GM21619 (cell line): ENCODE measurements around the gene FETUB.
"Not testable (repeated sequence)": the region's sequence is repeated elsewhere in the genome, so short reads cannot be mapped to it uniquely, and the experiment has no call there.

ENCODE experiments used
- ATAC-seq: cut with Tn5 transposase; IDR thresholded peaks from one replicate; pipeline ENCODE4 v1.9.1; 2021; ENCODE audit not compliant: unreplicated experiment

The FETUB gene

GRCh38 chr3:186671051-186671450 is 30.9 kb downstream of the FETUB start:
- ATAC-seq = no peak

GRCh38 chr3:186678604-186679003 is 38.4 kb downstream of the FETUB start:
- ATAC-seq = no peak

- no peak for ATAC-seq
These were observed 39.0 kb downstream of the FETUB start for GRCh38 chr3:186679151-186679550.

GRCh38 chr3:186680869-186681268 is 40.7 kb downstream of the FETUB start:
- no peak for ATAC-seq

- no peak for ATAC-seq
These were observed 42.6 kb downstream of the FETUB start for GRCh38 chr3:186682812-186683211.

GRCh38 chr3:186683979-186684378 is 43.8 kb downstream of the FETUB start:
- no peak for ATAC-seq

GRCh38 chr3:186686475-186686874 is 46.3 kb downstream of the FETUB start:
- not testable (repeated sequence) for ATAC-seq

GRCh38 chr3:186687120-186687651 is 47.0 kb downstream of the FETUB start:
- ATAC-seq = no peak

GRCh38 chr3:186690304-186690703 is 50.1 kb downstream of the FETUB start:
- ATAC-seq = not testable (repeated sequence)

- no peak for ATAC-seq
These were observed 51.5 kb downstream of the FETUB start for GRCh38 chr3:186691676-186692075.

GRCh38 chr3:186693843-186694242 is 53.6 kb downstream of the FETUB start:
- no peak for ATAC-seq

- ATAC-seq = no peak
These were observed 54.3 kb downstream of the FETUB start for GRCh38 chr3:186694288-186695032.

- no peak for ATAC-seq
These were observed 56.3 kb downstream of the FETUB start for GRCh38 chr3:186696522-186696921.

- ATAC-seq = no peak
These were observed 57.3 kb downstream of the FETUB start for GRCh38 chr3:186697510-186697909.

GRCh38 chr3:186700267-186700666 is 60.1 kb downstream of the FETUB start:
- peak; percentile 51 for ATAC-seq

- ATAC-seq = not testable (repeated sequence)
These were observed 62.3 kb downstream of the FETUB start for GRCh38 chr3:186702451-186702850.
